Ascending aorta (tissue), 2 donors: Measurements from ENCODE around the gene BICDL1. TPM values are rescaled to one million over a fixed set of nuclear protein-coding genes. Genes with fewer than 3 reads are reported as not detected.
"Not testable (repeated sequence)": the region's sequence is repeated elsewhere in the genome, so short reads cannot be mapped to it uniquely, and the experiment has no call there.

Experiments used
- DNase-seq, 2 donors: peaks; one replicate each; pipeline ENCODE4 v3.0.0-alpha.2; 2019; ENCODE audit warnings: low spot score in 2 of 2
- H3K27ac ChIP-seq, 2 donors: fragments of 200-600 bp; sonication (generic); one replicate each; pipeline ENCODE4 v1.5.1; 2016 to 2017; ENCODE audit warnings: mild to moderate bottlenecking in 1 of 2
- H3K27me3 ChIP-seq: fragments of 200-600 bp; sonication (generic); one replicate; pipeline ENCODE4 v1.5.1; 2017
- H3K36me3 ChIP-seq, 2 donors: fragments of 200-600 bp; sonication (generic); one replicate each; pipeline ENCODE4 v1.5.1; 2016
- H3K4me1 ChIP-seq, 2 donors: fragments of 200-600 bp; sonication (generic); one replicate each; pipeline ENCODE4 v1.5.1; 2016 to 2017; ENCODE audit warnings: mild to moderate bottlenecking in 1 of 2
- H3K4me3 ChIP-seq, 2 donors: fragments of 200-600 bp; sonication (generic); one replicate each; pipeline ENCODE4 v1.5.1; 2016 to 2017; ENCODE audit warnings: mild to moderate bottlenecking in 1 of 2
- H3K9me3 ChIP-seq, 2 donors: fragments of 200-600 bp; sonication (generic); one replicate each; pipeline ENCODE4 v1.5.1; 2016
- CTCF ChIP-seq, 3 experiments: fragments of 200-600 bp in 2 of 3; fragments of 450-650 bp in 1 of 3; sonication (generic) in 2 of 3; IDR thresholded peaks; one replicate each; pipeline ENCODE4 v1.5.1; 2016 to 2019; ENCODE audit warnings: antibody characterized with exemption in 3 of 3, mild to moderate bottlenecking in 1 of 3, moderate library complexity in 1 of 3
- intact Hi-C: fragments of 100-400 bp; cut with DNase I; formaldehyde crosslinking; loops from one replicate; pipeline ENCODE4 v1.15.1; 2023
- total RNA-seq: library from RNA; depleted of rRNA; stranded (reverse); fragments of >200 nt; gene quantifications from one replicate; pipeline ENCODE4 v1.1.0, GENCODE V29; 2016

The BICDL1 gene
- total RNA-seq, 1 donor from 2014 or later = not detected

- Histone ChIP-seq H3K27me3 (no peaks in the 10 kb centered on the region), H3K9me3 (no peaks in the 10 kb centered on the region), H3K36me3 (no peaks in the 10 kb centered on the region), H3K4me3 (no peak overlapping the region), H3K4me1 (no peaks in the 10 kb centered on the region), H3K27ac (no peak overlapping the region)
- no peak for TF ChIP-seq CTCF (IDR thresholded peaks at IDR 0.05)
- DNase-seq = no peak
- intact Hi-C loops = no loop called here
Observed at GRCh38 chr12:119980242-119980641, 8.8 kb upstream of the BICDL1 start.

GRCh38 chr12:119980702-119981101 lies 8.3 kb upstream of the BICDL1 start:
- H3K36me3 ChIP-seq, intact Hi-C loops, H3K27ac ChIP-seq, H3K4me1 ChIP-seq, DNase-seq, H3K27me3 ChIP-seq, H3K9me3 ChIP-seq, H3K4me3 ChIP-seq: not testable (repeated sequence)

GRCh38 chr12:119989361-119989730 lies 310 bp downstream of the BICDL1 start:
- Histone ChIP-seq H3K27me3 (no peaks in the 10 kb centered on the region), H3K9me3 (no peaks in the 10 kb centered on the region), H3K27ac (no peak overlapping the region), H3K4me1 (peaks cover 0 to 12% of the 10 kb centered on the region in 2 donors), H3K36me3 (no peaks in the 10 kb centered on the region), H3K4me3 (peak overlapping the region; percentile 66 to 68)
- no peak for TF ChIP-seq CTCF (IDR thresholded peaks at IDR 0.05)
- intact Hi-C loops = no loop called here
- no peak for DNase-seq

- intact Hi-C loops = no loop called here
- H3K27ac ChIP-seq = no peak overlapping the region
- H3K36me3 ChIP-seq = no peaks in the 10 kb centered on the region
- peak in 1 of 2 donors; percentile 82 for DNase-seq
- H3K4me1 ChIP-seq = peaks cover 0 to 12% of the 10 kb centered on the region in 2 donors
- no peak for TF ChIP-seq CTCF (IDR thresholded peaks at IDR 0.05)
- H3K27me3 ChIP-seq = no peaks in the 10 kb centered on the region
- peak overlapping the region; percentile 22 to 53 for H3K4me3 ChIP-seq
- no peaks in the 10 kb centered on the region for H3K9me3 ChIP-seq
Observed at GRCh38 chr12:119989731-119990381, 820 bp downstream of the BICDL1 start.

- Histone ChIP-seq H3K27me3 (no peaks in the 10 kb centered on the region), H3K27ac (no peak overlapping the region), H3K36me3 (no peaks in the 10 kb centered on the region), H3K4me3 (peak overlapping the region in 1 of 2 donors; percentile 53), H3K4me1 (peaks cover 0 to 12% of the 10 kb centered on the region in 2 donors), H3K9me3 (no peaks in the 10 kb centered on the region)
- no peak for DNase-seq
- TF ChIP-seq CTCF (IDR thresholded peaks at IDR 0.05) = no peak
- intact Hi-C loops = no loop called here
Observed at GRCh38 chr12:119990382-119990874, 1.4 kb downstream of the BICDL1 start.

GRCh38 chr12:119992129-119992705 lies 3.2 kb downstream of the BICDL1 start:
- H3K9me3 ChIP-seq = no peaks in the 10 kb centered on the region
- H3K4me3 ChIP-seq = no peak overlapping the region
- H3K27me3 ChIP-seq = no peaks in the 10 kb centered on the region
- intact Hi-C loops = no loop called here
- no peaks in the 10 kb centered on the region for H3K36me3 ChIP-seq
- H3K4me1 ChIP-seq = peaks cover 0 to 12% of the 10 kb centered on the region in 2 donors
- no peak for DNase-seq
- TF ChIP-seq CTCF (IDR thresholded peaks at IDR 0.05) = no peak
- H3K27ac ChIP-seq = no peak overlapping the region
